A549 treated with dexamethasone at 1 μM for 4 hours (cell line): ENCODE data around the gene MC3R. TPM values are rescaled to one million over a fixed set of nuclear protein-coding genes. Genes with fewer than 3 reads are reported as not detected.

Experiments used
- total RNA-seq: library from RNA; stranded (reverse); fragments of 200-300 nt; extraction: Qiagen RNA extraction; gene quantifications from 5 replicates; pipeline ENCODE4 v1.2.3, GENCODE V29; 2022

MC3R gene
- total RNA-seq = not detected in 5 replicates

DNA sequence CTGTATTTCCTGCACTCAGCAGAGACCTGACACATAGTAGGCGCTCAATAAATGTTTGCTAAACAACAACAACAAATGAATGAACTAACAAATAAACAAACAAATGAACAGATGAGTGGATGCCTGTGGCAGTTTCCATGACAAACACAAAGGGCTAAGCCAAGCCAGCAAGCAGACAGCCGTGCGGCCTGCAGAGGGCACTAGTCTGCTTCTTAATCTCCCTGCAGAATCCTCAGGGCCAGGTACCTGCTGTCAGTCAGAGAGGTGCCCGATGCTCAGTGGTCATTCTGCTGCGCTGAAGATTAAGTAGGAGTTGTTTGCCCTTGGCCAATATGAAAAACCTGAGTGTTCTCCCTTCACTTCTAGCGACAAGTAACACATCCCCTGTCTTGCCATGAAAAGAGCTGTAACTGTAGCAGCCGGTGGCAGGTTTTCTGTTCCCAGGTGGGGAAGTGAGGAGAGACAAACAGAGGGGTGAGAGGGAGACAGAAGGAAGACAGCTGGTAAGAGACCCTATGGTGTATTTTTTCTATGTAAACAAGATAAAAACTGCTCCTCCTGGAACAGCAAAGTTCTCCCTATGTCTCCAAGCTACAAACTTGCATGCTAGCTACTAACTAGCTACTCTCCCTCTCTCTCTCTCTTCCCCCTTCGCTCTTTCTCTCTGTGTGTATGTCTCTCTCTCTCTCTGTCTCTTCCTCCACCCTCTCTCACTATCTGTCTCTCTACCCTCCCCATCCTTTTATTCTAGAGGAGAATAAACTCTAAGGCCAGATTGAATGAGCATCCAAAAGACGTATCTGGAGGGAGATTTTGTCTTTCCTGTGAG lies at the start of gene MC3R:
MC3R (plus strand) TSS at position 779 of the 829 bp plus-strand sequence. CDS start 112 bp downstream, outside the sequence.

Other genes with a start within 250 kb of the MC3R start
- gene CBLN4, start 243.2 kb upstream of the MC3R start, total RNA-seq = not detected in 5 replicates
- gene FAM210B, start 110.2 kb downstream of the MC3R start, total RNA-seq = 9.8 to 13.1 TPM (median 11.7 TPM) in 5 replicates
- 94.0 to 106 TPM (median 104 TPM) in 5 replicates for gene AURKA, start 143.5 kb downstream of the MC3R start, total RNA-seq
- 35.4 to 37.5 TPM (median 37.2 TPM) in 5 replicates for gene CSTF1, start 143.9 kb downstream of the MC3R start, total RNA-seq
- gene CASS4, start 163.5 kb downstream of the MC3R start, total RNA-seq = 0.02 to 0.07 TPM (median 0.05 TPM) in 4 of 5 replicates, not detected in the other
- gene RTF2, start 219.9 kb downstream of the MC3R start, total RNA-seq = 83.1 to 93.8 TPM (median 89.0 TPM) in 5 replicates